ENCODE measurements around the gene SKIC3. TPM values are rescaled to one million over a fixed set of nuclear protein-coding genes. Genes with fewer than 3 reads are reported as not detected.

The SKIC3 gene
- total and polyA plus RNA-seq, 2 experiments from 2014 or later, result 36.0 to 93.3 TPM

GRCh38 chr5:95511606-95512005, 43.2 kb downstream of the SKIC3 start:
- no peak overlapping the region for H3K4me3 ChIP-seq
- no peaks in the 10 kb centered on the region for H3K36me3 ChIP-seq (replicated peaks; ENCODE audit: insufficient read depth, low read depth)
- DNase-seq (ENCODE audit: low spot score), result no peak
- H3K9me2 ChIP-seq (replicated peaks; ENCODE audit: insufficient read depth), result no peaks in the 10 kb centered on the region
- H3K27ac ChIP-seq, result no peak overlapping the region
- H3K4me1 ChIP-seq (ENCODE audit: insufficient read depth), result no peaks in the 10 kb centered on the region
- H3K79me2 ChIP-seq, result no peaks in the 10 kb centered on the region
- no peaks in the 10 kb centered on the region for H3K9me3 ChIP-seq (ENCODE audit: low read depth)
- 100% methylated on average over 1 of the region's 1 CpG for WGBS (ENCODE audit: low lambda C conversion rate, missing lambda C conversion rate)
- H3K27me3 ChIP-seq, result no peaks in the 10 kb centered on the region
- H4K20me1 ChIP-seq (ENCODE audit: insufficient read depth, poor library complexity, severe bottlenecking), result no peaks in the 10 kb centered on the region
- no peak overlapping the region for H2AFZ ChIP-seq
- no peak overlapping the region for H3K4me2 ChIP-seq
- TF ChIP-seq EZH2phosphoT487 (IDR thresholded peaks at IDR 0.05; ENCODE audit: low read depth, severe bottlenecking, unreplicated experiment), result no peak
- TF ChIP-seq EZH2 (IDR thresholded peaks at IDR 0.05; ENCODE audit: borderline replicate concordance), result no peak
- no peak for TF ChIP-seq CTCF (IDR thresholded peaks at IDR 0.05; ENCODE audit: poor library complexity)

GRCh38 chr5:95508550-95508949, 46.2 kb downstream of the SKIC3 start:
- Histone ChIP-seq H3K79me2 (no peaks in the 10 kb centered on the region), H3K4me3 (no peak overlapping the region), H2AFZ (no peak overlapping the region), H3K27me3 (no peaks in the 10 kb centered on the region), H3K9me2 (replicated peaks; ENCODE audit: insufficient read depth) (no peaks in the 10 kb centered on the region), H3K27ac (no peak overlapping the region), H3K9me3 (ENCODE audit: low read depth) (no peaks in the 10 kb centered on the region), H3K36me3 (replicated peaks; ENCODE audit: insufficient read depth, low read depth) (no peaks in the 10 kb centered on the region), H3K4me2 (no peak overlapping the region), H4K20me1 (ENCODE audit: insufficient read depth, poor library complexity, severe bottlenecking) (no peaks in the 10 kb centered on the region), H3K4me1 (ENCODE audit: insufficient read depth) (no peaks in the 10 kb centered on the region)
- no peak for DNase-seq (ENCODE audit: low spot score)
- 93% methylated on average over 1 of the region's 1 CpG for WGBS (ENCODE audit: low lambda C conversion rate, missing lambda C conversion rate)
- TF ChIP-seq EZH2phosphoT487 (IDR thresholded peaks at IDR 0.05; ENCODE audit: low read depth, severe bottlenecking, unreplicated experiment) (no peak), CTCF (IDR thresholded peaks at IDR 0.05; ENCODE audit: poor library complexity) (no peak), EZH2 (IDR thresholded peaks at IDR 0.05; ENCODE audit: borderline replicate concordance) (no peak)

Small RNAs within 50 kb of the gene (small RNA-seq; reads per million reads assigned to genes)
- gene RNU6-308P, result not detected

Other genes starting within 250 kb of the SKIC3 start
- gene FAM81B, start 163.6 kb downstream of the SKIC3 start, total RNA-seq, result 0.80 TPM in 1 of 2 replicates, not detected in the other
- gene FAM81B, start 163.6 kb downstream of the SKIC3 start, polyA plus RNA-seq, result not detected in 2 replicates
- gene ARSK, start 124 bp upstream of the SKIC3 start, total RNA-seq, result 15.0 and 15.1 TPM in 2 replicates
- 12.8 and 13.3 TPM in 2 replicates for gene ARSK, start 124 bp upstream of the SKIC3 start, polyA plus RNA-seq
- gene GPR150, start 65.1 kb upstream of the SKIC3 start, total RNA-seq, result 0.36 TPM in 1 of 2 replicates, not detected in the other
- 1.0 and 1.3 TPM in 2 replicates for gene GPR150, start 65.1 kb upstream of the SKIC3 start, polyA plus RNA-seq
- gene RFESD, start 91.8 kb upstream of the SKIC3 start, total RNA-seq, result 1.6 and 3.6 TPM in 2 replicates
- gene RFESD, start 91.8 kb upstream of the SKIC3 start, polyA plus RNA-seq, result 2.3 and 3.4 TPM in 2 replicates
- gene SPATA9, start 128.0 kb upstream of the SKIC3 start, total RNA-seq, result 0.33 TPM in 1 of 2 replicates, not detected in the other
- gene SPATA9, start 128.0 kb upstream of the SKIC3 start, polyA plus RNA-seq, result 0.17 and 1.2 TPM in 2 replicates
- gene RHOBTB3, start 176.4 kb upstream of the SKIC3 start, total RNA-seq, result 126 and 162 TPM in 2 replicates
- gene RHOBTB3, start 176.4 kb upstream of the SKIC3 start, polyA plus RNA-seq, result 91.3 and 113 TPM in 2 replicates

All from hepatocyte (in vitro differentiated cells).